Parathyroid adenoma (tissue), 2 donors: Measurements from ENCODE around the gene IQGAP3.
A peak's percentile ranks its signal among the peaks of the same experiment; 100 is the strongest.

Experiments used
- H2AFZ ChIP-seq: fragments of 300-600 bp; sonication (generic); one replicate; pipeline ENCODE4 v1.7.0; 2017; ENCODE audit warnings: antibody characterized with exemption, mild to moderate bottlenecking
- H3K27ac ChIP-seq: fragments of 300-600 bp; sonication (generic); one replicate; pipeline ENCODE4 v1.7.0; 2017
- H3K27me3 ChIP-seq: fragments of 300-600 bp; sonication (generic); one replicate; pipeline ENCODE4 v1.7.0; 2017; ENCODE audit warnings: low read length; ENCODE audit not compliant: control insufficient read depth, insufficient read depth
- H3K36me3 ChIP-seq: fragments of 300-600 bp; sonication (generic); one replicate; pipeline ENCODE4 v1.7.0; 2017; ENCODE audit warnings: low read length; ENCODE audit not compliant: control insufficient read depth, insufficient read depth
- H3K4me1 ChIP-seq: fragments of 300-600 bp; sonication (generic); one replicate; pipeline ENCODE4 v1.7.0; 2017; ENCODE audit warnings: control low read depth
- H3K4me2 ChIP-seq: fragments of 300-600 bp; sonication (generic); one replicate; pipeline ENCODE4 v1.7.0; 2017; ENCODE audit warnings: low read length
- H3K4me3 ChIP-seq: fragments of 300-600 bp; sonication (generic); one replicate; pipeline ENCODE4 v1.7.0; 2017; ENCODE audit warnings: low read depth, low read length
- H3K79me2 ChIP-seq: fragments of 300-600 bp; sonication (generic); one replicate; pipeline ENCODE4 v1.7.0; 2017; ENCODE audit warnings: control low read depth
- H3K9ac ChIP-seq: fragments of 300-600 bp; sonication (generic); one replicate; pipeline ENCODE4 v1.7.0; 2017; ENCODE audit warnings: mild to moderate bottlenecking
- H3K9me3 ChIP-seq: fragments of 300-600 bp; sonication (generic); one replicate; pipeline ENCODE4 v1.7.0; 2017; ENCODE audit warnings: low read length; ENCODE audit not compliant: control insufficient read depth
- CTCF ChIP-seq: fragments of 300-600 bp; sonication (generic); IDR thresholded peaks from one replicate; pipeline ENCODE4 v1.7.0; 2017; ENCODE audit warnings: antibody characterized with exemption, mild to moderate bottlenecking
- donor health status: primary hyperparathyroidism.

IQGAP3 gene

GRCh38 chr1:156495401-156496140, 76.8 kb downstream of the IQGAP3 start:
- H3K9ac ChIP-seq: no peak overlapping the region
- H3K4me1 ChIP-seq: peaks cover 58% of the 10 kb centered on the region
- peak overlapping the region; percentile 5 for H3K4me2 ChIP-seq
- H2AFZ ChIP-seq: no peak overlapping the region
- no peaks in the 10 kb centered on the region for H3K9me3 ChIP-seq
- no peaks in the 10 kb centered on the region for H3K27me3 ChIP-seq
- H3K36me3 ChIP-seq: no peaks in the 10 kb centered on the region
- peak overlapping the region; percentile 89 for H3K27ac ChIP-seq
- no peak overlapping the region for H3K4me3 ChIP-seq
- peaks cover 84% of the 10 kb centered on the region for H3K79me2 ChIP-seq
- TF ChIP-seq CTCF: no peak

DNA sequence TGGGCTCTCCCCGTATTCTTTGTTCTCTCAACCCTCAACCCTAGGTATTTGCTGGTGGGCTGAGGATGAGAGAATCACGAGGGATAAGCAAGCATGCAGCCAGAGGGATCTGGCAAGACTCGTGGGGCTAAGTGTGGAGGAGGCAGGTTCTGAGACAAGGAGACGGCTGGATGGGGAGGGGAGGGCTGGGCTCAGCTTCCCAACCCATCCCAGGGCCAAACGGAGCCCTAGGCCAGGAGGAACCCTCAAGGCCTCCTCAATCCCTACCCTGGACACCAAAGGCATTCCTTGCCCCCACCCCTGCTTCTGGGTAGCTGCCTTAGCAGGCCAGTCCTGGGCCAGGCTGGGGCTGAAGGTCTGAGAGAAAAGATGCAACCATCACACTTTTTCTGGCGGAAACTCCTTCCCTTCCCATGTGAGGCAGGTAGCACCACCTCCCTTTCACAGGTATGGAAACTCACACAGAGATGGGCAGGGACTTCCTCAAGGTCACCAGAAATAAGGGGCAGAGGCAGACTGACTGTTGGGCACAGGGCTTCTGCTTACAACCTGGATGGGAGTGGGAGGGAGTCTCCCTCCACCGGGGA, 78.0 kb downstream of the IQGAP3 start:
- Histone ChIP-seq H3K27me3 (no peaks in the 10 kb centered on the region), H3K79me2 (peaks cover 83% of the 10 kb centered on the region), H3K9ac (no peak overlapping the region), H3K4me3 (no peak overlapping the region), H3K27ac (peak overlapping the region; percentile 89), H2AFZ (no peak overlapping the region), H3K4me1 (peaks cover 66% of the 10 kb centered on the region), H3K36me3 (no peaks in the 10 kb centered on the region), H3K9me3 (no peaks in the 10 kb centered on the region), H3K4me2 (peak overlapping the region; percentile 21)
- TF ChIP-seq CTCF: no peak

DNA sequence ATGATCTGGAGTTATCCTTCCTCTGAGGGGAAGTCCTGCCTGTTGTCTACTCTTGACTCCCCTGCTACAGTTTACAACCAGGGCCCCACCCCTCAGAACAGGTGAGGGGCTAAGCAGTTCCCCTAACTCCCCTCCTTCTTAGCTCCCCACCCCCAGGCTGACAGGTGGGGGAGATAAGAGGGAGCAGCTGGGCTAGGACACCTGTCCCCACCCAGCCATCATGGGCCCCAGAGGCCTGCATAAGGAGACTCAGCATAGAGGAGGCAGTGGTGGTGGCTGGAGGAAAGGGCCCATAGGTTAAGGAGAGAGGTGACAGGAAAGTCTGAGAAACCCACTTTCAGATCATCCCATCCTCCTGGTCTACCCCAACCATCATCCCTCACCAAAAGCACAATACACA, 78.6 kb downstream of the IQGAP3 start:
- Histone ChIP-seq H3K4me3 (no peak overlapping the region), H3K9ac (no peak overlapping the region)

DNA sequence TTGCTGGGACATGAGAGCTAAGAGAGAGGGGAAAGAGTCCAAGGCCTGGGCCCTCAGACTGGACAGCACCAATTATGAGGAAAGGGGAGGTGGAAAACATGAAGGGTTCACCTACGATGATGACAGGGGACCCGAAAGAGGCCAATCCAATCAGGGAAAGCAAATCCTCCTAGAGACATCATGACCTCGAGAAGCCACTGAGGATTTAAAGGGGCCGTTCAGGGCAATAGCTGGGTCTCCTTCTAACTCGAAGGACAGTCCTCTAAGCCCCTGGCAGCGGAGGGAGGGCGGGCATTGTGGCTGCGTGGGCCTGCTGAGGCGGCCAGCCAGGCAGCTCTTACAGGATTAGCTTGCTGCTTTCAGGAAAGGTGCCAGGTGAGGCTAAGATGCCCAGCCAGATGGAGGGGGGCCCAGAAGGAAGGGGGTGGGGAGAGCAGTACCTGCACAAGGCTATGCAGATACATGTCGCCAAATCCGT, 79.2 kb downstream of the IQGAP3 start:
- peaks cover 73% of the 10 kb centered on the region for H3K4me1 ChIP-seq
- H3K27me3 ChIP-seq: no peaks in the 10 kb centered on the region
- TF ChIP-seq CTCF: no peak
- H3K9ac ChIP-seq: no peak overlapping the region
- peaks cover 73% of the 10 kb centered on the region for H3K79me2 ChIP-seq
- no peaks in the 10 kb centered on the region for H3K36me3 ChIP-seq
- no peak overlapping the region for H2AFZ ChIP-seq
- peak overlapping the region; percentile 12 for H3K4me3 ChIP-seq
- peak overlapping the region; percentile 59 for H3K4me2 ChIP-seq
- H3K27ac ChIP-seq: peak overlapping the region; percentile 89
- H3K9me3 ChIP-seq: no peaks in the 10 kb centered on the region

More for the DNA sequence above, 78.6 kb downstream of the IQGAP3 start:
- H2AFZ ChIP-seq: no peak overlapping the region
- no peaks in the 10 kb centered on the region for H3K9me3 ChIP-seq
- no peaks in the 10 kb centered on the region for H3K36me3 ChIP-seq
- H3K79me2 ChIP-seq: peaks cover 77% of the 10 kb centered on the region
- TF ChIP-seq CTCF: no peak
- no peaks in the 10 kb centered on the region for H3K27me3 ChIP-seq
- H3K4me2 ChIP-seq: peak overlapping the region; percentile 21
- H3K4me1 ChIP-seq: peaks cover 71% of the 10 kb centered on the region
- H3K27ac ChIP-seq: peak overlapping the region; percentile 89
